ENCODE measurements around the gene NKD2.

NKD2 gene

DNA sequence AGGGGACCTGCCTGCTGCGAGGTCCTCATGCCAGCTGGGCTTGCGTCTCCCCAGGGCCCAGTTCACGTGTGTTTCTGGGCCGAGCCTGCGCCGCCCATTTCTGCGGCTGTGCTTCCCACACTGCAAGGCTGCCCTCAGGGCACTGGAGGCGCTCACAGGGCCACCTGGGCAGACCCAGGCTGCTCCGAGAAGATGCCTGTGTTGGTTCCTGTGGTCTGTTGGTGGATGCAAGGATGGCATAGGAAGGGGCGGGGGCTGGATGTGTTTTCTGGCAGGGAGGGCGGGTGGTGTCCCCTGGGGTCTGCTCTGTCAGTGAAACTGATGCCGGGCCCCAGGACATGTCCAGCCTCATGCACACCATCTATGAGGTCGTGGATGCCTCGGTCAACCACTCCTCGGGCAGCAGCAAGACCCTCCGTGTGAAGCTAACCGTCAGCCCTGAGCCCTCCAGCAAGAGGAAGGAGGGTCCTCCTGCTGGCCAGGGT is 25.9 kb downstream of the NKD2 start:
- no peaks in the 10 kb centered on the region for H3K36me3 ChIP-seq
- H3K4me1 ChIP-seq (ENCODE audit: control insufficient read depth in 1 of 2, insufficient read depth in 1 of 2, low read depth in 1 of 2, low read length in 1 of 2), result no peaks in the 10 kb centered on the region
- H3K4me3 ChIP-seq (ENCODE audit: low read depth in 1 of 2, low read length in 1 of 2), result no peak overlapping the region
- no peaks in the 10 kb centered on the region for H3K27me3 ChIP-seq
- TF ChIP-seq, protein P1, sequence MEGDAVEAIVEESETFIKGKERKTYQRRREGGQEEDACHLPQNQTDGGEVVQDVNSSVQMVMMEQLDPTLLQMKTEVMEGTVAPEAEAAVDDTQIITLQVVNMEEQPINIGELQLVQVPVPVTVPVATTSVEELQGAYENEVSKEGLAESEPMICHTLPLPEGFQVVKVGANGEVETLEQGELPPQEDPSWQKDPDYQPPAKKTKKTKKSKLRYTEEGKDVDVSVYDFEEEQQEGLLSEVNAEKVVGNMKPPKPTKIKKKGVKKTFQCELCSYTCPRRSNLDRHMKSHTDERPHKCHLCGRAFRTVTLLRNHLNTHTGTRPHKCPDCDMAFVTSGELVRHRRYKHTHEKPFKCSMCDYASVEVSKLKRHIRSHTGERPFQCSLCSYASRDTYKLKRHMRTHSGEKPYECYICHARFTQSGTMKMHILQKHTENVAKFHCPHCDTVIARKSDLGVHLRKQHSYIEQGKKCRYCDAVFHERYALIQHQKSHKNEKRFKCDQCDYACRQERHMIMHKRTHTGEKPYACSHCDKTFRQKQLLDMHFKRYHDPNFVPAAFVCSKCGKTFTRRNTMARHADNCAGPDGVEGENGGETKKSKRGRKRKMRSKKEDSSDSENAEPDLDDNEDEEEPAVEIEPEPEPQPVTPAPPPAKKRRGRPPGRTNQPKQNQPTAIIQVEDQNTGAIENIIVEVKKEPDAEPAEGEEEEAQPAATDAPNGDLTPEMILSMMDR (IDR thresholded peaks at IDR 0.05), result no peak
- H3K27ac ChIP-seq, result no peak overlapping the region
- H3K9me3 ChIP-seq, result no peaks in the 10 kb centered on the region

GRCh38 chr5:1034986-1035385 is 26.4 kb downstream of the NKD2 start:
- Histone ChIP-seq H3K27ac (no peak overlapping the region), H3K9me3 (no peaks in the 10 kb centered on the region), H3K36me3 (no peaks in the 10 kb centered on the region), H3K4me1 (ENCODE audit: control insufficient read depth in 1 of 2, insufficient read depth in 1 of 2, low read depth in 1 of 2, low read length in 1 of 2) (no peaks in the 10 kb centered on the region), H3K27me3 (no peaks in the 10 kb centered on the region), H3K4me3 (ENCODE audit: low read depth in 1 of 2, low read length in 1 of 2) (no peak overlapping the region)
- TF ChIP-seq, protein P1 (IDR thresholded peaks at IDR 0.05), result no peak

DNA sequence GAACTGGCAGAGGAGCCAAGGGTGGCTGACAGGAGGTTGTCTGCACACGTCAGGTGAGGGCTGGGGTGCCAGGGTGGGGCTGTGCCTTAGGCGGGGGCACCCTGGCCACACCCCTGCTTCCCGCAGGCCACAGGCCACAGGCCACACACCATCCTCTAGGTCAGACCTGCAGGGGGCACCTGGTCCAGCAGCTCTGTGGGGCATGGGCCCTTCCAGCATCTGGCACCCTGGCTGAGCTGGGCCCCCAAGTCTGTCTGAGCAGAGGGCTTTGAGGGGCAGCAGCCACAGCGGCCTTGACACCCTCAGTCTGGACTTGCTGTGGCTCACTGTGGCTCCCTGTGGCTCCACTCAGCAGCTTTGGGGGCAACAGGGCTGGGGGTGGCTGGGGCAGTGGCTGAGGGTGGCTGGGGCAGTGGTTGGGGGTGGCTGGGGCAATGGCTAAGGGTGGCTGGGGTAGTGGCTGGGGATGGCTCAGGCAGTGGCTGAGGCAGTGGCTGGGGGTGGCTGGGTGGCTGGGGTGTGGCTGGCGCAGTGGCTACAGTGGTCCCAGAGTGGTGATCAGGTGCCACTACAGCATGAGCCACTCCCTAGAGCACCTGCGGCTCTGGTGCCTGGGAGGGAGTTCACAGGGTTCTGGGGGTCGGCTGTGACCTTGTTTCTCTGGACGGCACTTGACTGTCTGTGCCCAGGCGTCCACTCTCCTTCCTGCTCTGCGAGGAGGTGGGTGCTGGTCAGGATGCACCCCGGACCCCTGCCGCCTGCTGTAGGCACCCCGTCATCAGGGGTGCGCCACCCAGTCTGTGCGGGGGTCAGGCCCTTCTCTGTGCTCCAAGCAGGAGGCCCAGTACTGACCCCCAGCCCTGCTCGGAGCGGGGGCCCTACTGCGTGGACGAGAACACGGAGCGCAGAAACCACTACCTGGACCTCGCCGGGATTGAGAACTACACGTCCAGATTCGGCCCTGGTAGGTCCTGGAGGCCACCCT is 27.1 kb downstream of the NKD2 start:
- no peaks in the 10 kb centered on the region for H3K36me3 ChIP-seq
- H3K4me1 ChIP-seq (ENCODE audit: control insufficient read depth in 1 of 2, insufficient read depth in 1 of 2, low read depth in 1 of 2, low read length in 1 of 2), result no peaks in the 10 kb centered on the region
- TF ChIP-seq, protein P1 (IDR thresholded peaks at IDR 0.05), result no peak
- no peaks in the 10 kb centered on the region for H3K27me3 ChIP-seq
- H3K4me3 ChIP-seq (ENCODE audit: low read depth in 1 of 2, low read length in 1 of 2), result no peak overlapping the region
- no peaks in the 10 kb centered on the region for H3K9me3 ChIP-seq
- H3K27ac ChIP-seq, result no peak overlapping the region

GRCh38 chr5:1036504-1037122 is 28.0 kb downstream of the NKD2 start:
- H3K27ac ChIP-seq, result no peak overlapping the region
- H3K9me3 ChIP-seq, result no peaks in the 10 kb centered on the region
- no peaks in the 10 kb centered on the region for H3K36me3 ChIP-seq
- TF ChIP-seq, protein P1 (IDR thresholded peaks at IDR 0.05), result no peak
- no peaks in the 10 kb centered on the region for H3K27me3 ChIP-seq
- H3K4me1 ChIP-seq (ENCODE audit: control insufficient read depth in 1 of 2, insufficient read depth in 1 of 2, low read depth in 1 of 2, low read length in 1 of 2), result no peaks in the 10 kb centered on the region
- no peak overlapping the region for H3K4me3 ChIP-seq (ENCODE audit: low read depth in 1 of 2, low read length in 1 of 2)

DNA sequence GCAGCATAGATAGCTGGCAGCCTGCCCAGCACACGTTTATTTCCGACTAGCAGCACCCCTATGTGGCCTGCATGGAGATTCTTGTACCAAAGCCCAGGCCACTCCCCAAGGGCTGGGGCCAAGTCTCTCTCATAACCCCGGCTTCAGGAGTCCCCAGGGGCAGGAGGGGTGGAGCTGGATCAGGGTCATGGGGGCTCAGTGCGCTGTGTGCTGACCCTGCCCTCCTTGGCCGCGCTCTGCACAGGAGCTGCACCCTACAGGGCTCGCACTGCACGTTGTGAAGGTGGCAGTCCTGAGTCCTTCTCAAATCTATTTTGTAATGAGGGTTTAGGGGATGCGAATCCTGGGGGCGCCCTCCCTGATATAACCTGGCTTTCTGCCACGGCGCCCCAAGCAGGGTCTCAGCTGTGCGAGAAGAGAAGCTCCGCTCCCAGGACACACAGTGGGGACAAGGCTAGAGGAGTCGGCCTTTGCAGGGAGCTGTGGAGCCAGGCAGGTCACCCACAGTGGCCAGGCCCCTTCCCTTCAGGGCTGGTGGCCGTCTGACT is 28.6 kb downstream of the NKD2 start:
- no peak overlapping the region for H3K27ac ChIP-seq
- no peaks in the 10 kb centered on the region for H3K9me3 ChIP-seq
- no peaks in the 10 kb centered on the region for H3K27me3 ChIP-seq
- H3K36me3 ChIP-seq, result no peaks in the 10 kb centered on the region
- H3K4me1 ChIP-seq (ENCODE audit: control insufficient read depth in 1 of 2, insufficient read depth in 1 of 2, low read depth in 1 of 2, low read length in 1 of 2), result no peaks in the 10 kb centered on the region
- TF ChIP-seq, protein P1 (IDR thresholded peaks at IDR 0.05), result no peak
- H3K4me3 ChIP-seq (ENCODE audit: low read depth in 1 of 2, low read length in 1 of 2), result no peak overlapping the region

Measured in neutrophil (primary cell).